Activated T-cell treated with anti-CD3 and anti-CD28 coated beads for 24 hours (primary cell): ENCODE data around the gene TRIO.
A peak's percentile ranks its signal among the peaks of the same experiment; 100 is the strongest.

Experiments used
- DNase-seq: peaks from one replicate; pipeline ENCODE4 v3.0.0-alpha.2; 2020; ENCODE audit warnings: low read depth

TRIO gene

GRCh38 chr5:14123551-14123950, 19.6 kb upstream of the TRIO start:
- no peak for DNase-seq

- no peak for DNase-seq
Measured at GRCh38 chr5:14123974-14124482, 19.1 kb upstream of the TRIO start.

GRCh38 chr5:14125262-14125661, 17.9 kb upstream of the TRIO start:
- no peak for DNase-seq

- DNase-seq, result no peak
Measured at GRCh38 chr5:14127587-14127986, 15.6 kb upstream of the TRIO start.

GRCh38 chr5:14128079-14128478, 15.1 kb upstream of the TRIO start:
- DNase-seq, result no peak

- no peak for DNase-seq
Measured at GRCh38 chr5:14129123-14129522, 14.0 kb upstream of the TRIO start.

GRCh38 chr5:14131855-14132503, 11.2 kb upstream of the TRIO start:
- no peak for DNase-seq

- no peak for DNase-seq
Measured at GRCh38 chr5:14133394-14133793, 9.7 kb upstream of the TRIO start.

GRCh38 chr5:14134083-14134482, 9.1 kb upstream of the TRIO start:
- no peak for DNase-seq

GRCh38 chr5:14134771-14135170, 8.4 kb upstream of the TRIO start:
- DNase-seq, result no peak

GRCh38 chr5:14135621-14136020, 7.5 kb upstream of the TRIO start:
- DNase-seq, result no peak

GRCh38 chr5:14136228-14136627, 6.9 kb upstream of the TRIO start:
- DNase-seq, result no peak

GRCh38 chr5:14138608-14139540, 4.3 kb upstream of the TRIO start:
- no peak for DNase-seq

GRCh38 chr5:14141764-14142163, 1.4 kb upstream of the TRIO start:
- DNase-seq, result no peak

GRCh38 chr5:14142202-14142826, 828 bp upstream of the TRIO start:
- no peak for DNase-seq

GRCh38 chr5:14143546-14143840, 351 bp downstream of the TRIO start:
- no peak for DNase-seq

- no peak for DNase-seq
Measured at GRCh38 chr5:14143841-14144585, 871 bp downstream of the TRIO start.

- peak; percentile 7 for DNase-seq
Measured at GRCh38 chr5:14144586-14145434, 1.7 kb downstream of the TRIO start.

GRCh38 chr5:14145435-14146334, 2.5 kb downstream of the TRIO start:
- DNase-seq, result no peak

- no peak for DNase-seq
Measured at GRCh38 chr5:14146725-14147124, 3.6 kb downstream of the TRIO start.
